Left lung (tissue), 10 donors: ENCODE data around the gene SOX13. TPM values are rescaled to one million over a fixed set of nuclear protein-coding genes. Genes with fewer than 3 reads are reported as not detected.
A peak's percentile ranks its signal among the peaks of the same experiment; 100 is the strongest.

ENCODE experiments used
- ATAC-seq: fragments of 200-7000 bp; cut with Tn5 transposase; one replicate; pipeline ENCODE4 v1.9.1; 2020; ENCODE audit warnings: moderate library complexity
- DNase-seq, 4 donors: peaks; one replicate each; pipeline ENCODE4 v3.0.0-alpha.2; 2013 to 2020
- H3K27ac ChIP-seq, 2 donors: fragments of 200-600 bp; sonication (generic) in 1 of 2; one replicate each; pipeline versions ENCODE4 v1.5.0 to v1.8.0; 2020 to 2021
- H3K27me3 ChIP-seq, 2 donors: fragments of 200-600 bp; sonication (generic) in 1 of 2; one replicate each; pipeline versions ENCODE4 v1.5.0 to v1.8.0; 2020 to 2021
- H3K36me3 ChIP-seq, 2 donors: fragments of 200-600 bp; sonication (generic) in 1 of 2; one replicate each; pipeline versions ENCODE4 v1.5.0 to v1.8.0; 2020 to 2021
- H3K4me1 ChIP-seq, 2 donors: fragments of 200-600 bp; one replicate each; pipeline ENCODE4 v1.8.0; 2021
- H3K4me3 ChIP-seq, 2 donors: fragments of 200-600 bp; sonication (generic) in 1 of 2; one replicate each; pipeline versions ENCODE4 v1.5.0 to v1.8.0; 2020 to 2021; ENCODE audit warnings: mild to moderate bottlenecking in 1 of 2
- H3K9me3 ChIP-seq, 2 donors: fragments of 200-600 bp; sonication (generic) in 1 of 2; one replicate each; pipeline versions ENCODE4 v1.5.0 to v1.8.0; 2020 to 2021
- CTCF ChIP-seq, 2 donors: fragments of 200-600 bp; sonication (generic) in 1 of 2; IDR thresholded peaks; one replicate each; pipeline versions ENCODE4 v1.5.0 to v1.8.0; 2021; ENCODE audit warnings: antibody characterized with exemption in 2 of 2
- intact Hi-C, 2 donors: fragments of 100-400 bp; cut with DNase I; formaldehyde crosslinking; loops; one replicate each; pipeline versions ENCODE4 v1.11.2 to v1.14.2; 2022
- polyA plus RNA-seq, 6 donors: library from polyadenylated mRNA; unstranded; fragments of 120-200 nt; gene quantifications; one replicate each; pipeline ENCODE4 v1.2.1, GENCODE V29; 2013; ENCODE audit not compliant: insufficient read length in 6 of 6
- total RNA-seq, 2 donors: library from RNA; stranded (reverse); fragmentation: NEBNext Ultra II Directional; extraction: Animal tissue kit (Norgen Biotek cat#: 25700); gene quantifications; one replicate each; pipeline ENCODE4 v1.2.1, GENCODE V29; 2021
- donor health status: DM: no; HTN: yes; CAD: no.
- donor health status: DM: no; HTN: no; CAD: no.

SOX13 gene
- total and polyA plus RNA-seq, 8 donors, result 41.7 to 62.8 (median 49.1) TPM

GRCh38 chr1:204113896-204114295, 41.0 kb downstream of the SOX13 start:
- no peak for ATAC-seq
- H3K27me3 ChIP-seq, result no peaks in the 10 kb centered on the region
- no peak for DNase-seq
- H3K27ac ChIP-seq, result peak overlapping the region in 1 of 2 donors; percentile 41
- H3K4me3 ChIP-seq, result no peak overlapping the region
- intact Hi-C loops, result no loop called here
- TF ChIP-seq CTCF (IDR thresholded peaks at IDR 0.05), result no peak
- H3K9me3 ChIP-seq, result no peaks in the 10 kb centered on the region
- peaks cover 0 to 18% of the 10 kb centered on the region in 2 donors for H3K36me3 ChIP-seq
- peaks cover 0 to 19% of the 10 kb centered on the region in 2 donors for H3K4me1 ChIP-seq

DNA sequence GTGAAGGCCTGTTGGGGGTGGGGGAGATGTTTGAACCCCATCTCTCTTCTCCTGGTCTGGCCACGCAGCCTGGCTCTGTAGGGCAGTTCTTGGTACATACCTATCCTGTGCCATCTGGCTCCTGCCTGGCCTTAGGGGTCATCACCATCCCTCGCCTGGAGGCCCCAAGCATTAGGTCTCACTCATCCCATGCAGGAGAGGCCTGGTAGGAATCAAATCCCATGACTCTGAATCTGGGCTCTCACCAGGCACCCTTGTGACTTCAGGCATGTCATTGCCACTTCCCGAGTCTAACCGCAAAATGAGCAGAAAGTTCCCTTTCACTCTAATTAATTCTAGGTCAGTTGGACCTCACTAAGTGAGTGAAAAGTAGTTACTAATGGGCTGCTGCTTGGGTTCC, 41.7 kb downstream of the SOX13 start:
- Histone ChIP-seq H3K4me3 (no peak overlapping the region), H3K27ac (peak overlapping the region in 1 of 2 donors; percentile 41), H3K36me3 (peaks cover 0 to 22% of the 10 kb centered on the region in 2 donors), H3K4me1 (peaks cover 0 to 13% of the 10 kb centered on the region in 2 donors), H3K27me3 (no peaks in the 10 kb centered on the region), H3K9me3 (no peaks in the 10 kb centered on the region)
- no peak for DNase-seq
- ATAC-seq, result peak; percentile 35
- intact Hi-C loops, result no loop called here
- TF ChIP-seq CTCF (IDR thresholded peaks at IDR 0.05), result no peak

DNA sequence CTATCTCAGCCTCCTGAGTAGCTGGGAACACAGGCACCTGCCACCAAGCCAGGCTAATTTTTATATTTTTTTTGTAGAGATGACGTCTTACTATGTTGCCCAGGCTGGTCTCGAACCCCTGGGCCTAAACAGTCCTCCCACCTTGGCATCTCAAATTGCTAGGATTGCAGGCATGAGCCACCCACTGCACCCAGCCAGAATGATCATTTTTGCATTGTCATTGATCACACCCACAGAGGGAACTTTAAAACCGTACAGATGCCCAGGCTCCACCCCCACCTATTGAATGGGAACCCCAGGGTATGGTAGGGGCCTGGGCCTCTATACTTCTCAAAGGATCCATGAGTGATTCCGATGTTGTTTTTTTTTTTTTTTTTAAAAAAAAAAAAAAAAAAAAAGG, 42.2 kb downstream of the SOX13 start:
- TF ChIP-seq CTCF (IDR thresholded peaks at IDR 0.05), result no peak
- Histone ChIP-seq H3K4me3 (no peak overlapping the region), H3K9me3 (no peaks in the 10 kb centered on the region), H3K36me3 (peaks cover 0 to 22% of the 10 kb centered on the region in 2 donors), H3K27ac (no peak overlapping the region), H3K4me1 (peaks cover 0 to 13% of the 10 kb centered on the region in 2 donors), H3K27me3 (no peaks in the 10 kb centered on the region)
- DNase-seq (no peak), ATAC-seq (no peak)
- intact Hi-C loops, result no loop called here

- Histone ChIP-seq H3K4me1 (peaks cover 0 to 13% of the 10 kb centered on the region in 2 donors), H3K4me3 (no peak overlapping the region), H3K9me3 (no peaks in the 10 kb centered on the region), H3K27ac (peak overlapping the region in 1 of 2 donors; percentile 25), H3K36me3 (peaks cover 0 to 34% of the 10 kb centered on the region in 2 donors), H3K27me3 (no peaks in the 10 kb centered on the region)
- no peak for ATAC-seq
- intact Hi-C loops, result no loop called here
- DNase-seq, result no peak
- TF ChIP-seq CTCF (IDR thresholded peaks at IDR 0.05), result no peak
Measured at GRCh38 chr1:204116539-204116938, 43.6 kb downstream of the SOX13 start.

DNA sequence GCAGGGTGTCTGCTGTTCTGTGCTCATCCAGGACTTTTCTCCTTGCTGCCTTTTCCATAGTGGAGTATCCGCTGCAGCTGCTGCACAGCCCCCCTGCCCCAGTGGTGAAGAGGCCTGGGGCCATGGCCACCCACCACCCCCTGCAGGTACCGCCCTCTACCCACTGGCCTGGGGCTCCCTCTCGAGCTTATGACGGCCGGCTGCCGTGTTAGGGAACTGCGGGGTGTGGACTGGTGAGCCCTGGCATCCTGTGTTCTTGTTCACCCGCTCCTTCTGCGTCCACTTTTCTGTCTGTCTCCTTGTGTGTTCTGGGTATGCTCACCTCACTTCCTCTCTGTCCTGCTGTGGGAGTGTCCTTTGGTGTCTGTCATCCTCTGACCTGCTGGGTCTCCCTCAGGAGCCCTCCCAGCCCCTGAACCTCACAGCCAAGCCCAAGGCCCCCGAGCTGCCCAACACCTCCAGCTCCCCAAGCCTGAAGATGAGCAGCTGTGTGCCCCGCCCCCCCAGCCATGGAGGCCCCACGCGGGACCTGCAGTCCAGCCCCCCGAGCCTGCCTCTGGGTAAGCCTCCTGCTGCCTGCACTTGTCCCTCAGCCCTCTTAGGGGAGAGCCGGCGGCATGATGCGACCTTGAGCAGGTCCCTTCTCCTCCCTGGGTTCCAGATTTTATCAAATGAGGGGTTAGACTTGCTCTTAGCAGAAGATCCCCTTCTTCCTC, 49.1 kb downstream of the SOX13 start:
- no peak for DNase-seq
- TF ChIP-seq CTCF (IDR thresholded peaks at IDR 0.05), result no peak
- Histone ChIP-seq H3K27ac (no peak overlapping the region), H3K4me1 (peaks cover 0 to 8% of the 10 kb centered on the region in 2 donors), H3K9me3 (no peaks in the 10 kb centered on the region), H3K4me3 (no peak overlapping the region), H3K27me3 (no peaks in the 10 kb centered on the region), H3K36me3 (peaks cover 0 to 79% of the 10 kb centered on the region in 2 donors)
- intact Hi-C loops, result loop anchor here (10.0 kb wide), 2 partner anchors 47 to 247 kb away; partner anchors contain the start of gene SOX13 (in 1 of the 2)
- ATAC-seq, result no peak
